Measurements from ENCODE around the gene GPR162.
"Not testable (repeated sequence)": the region's sequence is repeated elsewhere in the genome, so short reads cannot be mapped to it uniquely, and the experiment has no call there.

The GPR162 gene

DNA sequence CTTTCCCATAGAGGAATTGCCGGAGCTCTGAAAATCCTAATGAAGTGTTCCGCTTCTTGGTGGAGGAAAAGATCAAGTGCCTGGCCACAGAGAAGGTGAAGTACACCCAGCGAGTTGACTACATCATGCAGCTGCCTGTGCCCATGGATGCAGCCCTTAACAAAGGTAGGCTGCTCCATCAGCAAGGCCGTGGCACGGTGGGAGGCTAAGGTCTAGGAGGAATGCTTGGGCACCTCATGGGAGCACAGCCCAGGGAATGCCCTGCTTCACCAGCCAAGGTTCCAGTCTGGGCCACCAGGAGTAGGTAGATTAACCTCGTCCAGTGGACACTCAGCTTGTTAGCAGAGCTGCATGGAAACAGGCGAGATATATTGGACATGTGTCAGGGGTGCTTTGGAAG is 39.3 kb downstream of the GPR162 start:
- CTCF ChIA-PET: interaction anchor here (0.9 kb wide), 1 partner anchor 30 kb away, joined by 3 read pairs; no protein-coding TSS in a partner anchor
- TF ChIP-seq HDGF (IDR thresholded peaks at IDR 0.05; ENCODE audit: borderline replicate concordance): no peak
- TF ChIP-seq L3MBTL2 (conservative IDR thresholded peaks at IDR 0.05): no peak
- no peak for TF ChIP-seq NFRKB (IDR thresholded peaks at IDR 0.05)
- TF ChIP-seq ARNT (IDR thresholded peaks at IDR 0.05): no peak
- no peak for TF ChIP-seq TARDBP (IDR thresholded peaks at IDR 0.05)
- no peak for TF ChIP-seq CTBP1 (IDR thresholded peaks at IDR 0.05; ENCODE audit: borderline replicate concordance)
- no peak for TF ChIP-seq ZNF384 (IDR thresholded peaks at IDR 0.05)
- no peak for TF ChIP-seq FOXK2 (IDR thresholded peaks at IDR 0.05)
- TF ChIP-seq SP1 (IDR thresholded peaks at IDR 0.05): no peak
- TF ChIP-seq FOXM1 (IDR thresholded peaks at IDR 0.05; ENCODE audit: borderline replicate concordance): no peak
- no peak for TF ChIP-seq BHLHE40 (IDR thresholded peaks at IDR 0.05; ENCODE audit: borderline replicate concordance)
- TF ChIP-seq ELF4 (IDR thresholded peaks at IDR 0.05): no peak
- no peak for TF ChIP-seq LEF1 (IDR thresholded peaks at IDR 0.05; ENCODE audit: borderline replicate concordance)
- TF ChIP-seq, protein P1, sequence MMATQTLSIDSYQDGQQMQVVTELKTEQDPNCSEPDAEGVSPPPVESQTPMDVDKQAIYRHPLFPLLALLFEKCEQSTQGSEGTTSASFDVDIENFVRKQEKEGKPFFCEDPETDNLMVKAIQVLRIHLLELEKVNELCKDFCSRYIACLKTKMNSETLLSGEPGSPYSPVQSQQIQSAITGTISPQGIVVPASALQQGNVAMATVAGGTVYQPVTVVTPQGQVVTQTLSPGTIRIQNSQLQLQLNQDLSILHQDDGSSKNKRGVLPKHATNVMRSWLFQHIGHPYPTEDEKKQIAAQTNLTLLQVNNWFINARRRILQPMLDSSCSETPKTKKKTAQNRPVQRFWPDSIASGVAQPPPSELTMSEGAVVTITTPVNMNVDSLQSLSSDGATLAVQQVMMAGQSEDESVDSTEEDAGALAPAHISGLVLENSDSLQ (IDR thresholded peaks at IDR 0.05): no peak
- TF ChIP-seq SUZ12 (IDR thresholded peaks at IDR 0.05): no peak
- TF ChIP-seq FOXA1 (IDR thresholded peaks at IDR 0.05): no peak
- POLR2A ChIA-PET: interaction anchor here (0.9 to 2.0 kb wide), 3 partner anchors 8 to 9 kb away, joined by 3 to 11 read pairs (median 3); partner anchors contain the start of genes CDCA3 and USP5

GRCh38 chr12:6861391-6861790 is 39.8 kb downstream of the GPR162 start:
- POLR2A ChIA-PET: interaction anchor here (0.8 to 2.0 kb wide), 4 partner anchors 8 to 137 kb away, joined by 3 to 11 read pairs (median 3); partner anchors contain the start of genes CDCA3, COPS7A and USP5
- DNase-seq (ENCODE audit: extremely low spot score): no peak
- CTCF ChIA-PET: interaction anchor here (0.9 kb wide), 1 partner anchor 30 kb away, joined by 3 read pairs; no protein-coding TSS in a partner anchor
- TF ChIP-seq ZNF384 (IDR thresholded peaks at IDR 0.05) (no peak), FOXA1 (IDR thresholded peaks at IDR 0.05) (no peak), TARDBP (IDR thresholded peaks at IDR 0.05) (no peak), ARNT (IDR thresholded peaks at IDR 0.05) (no peak)
- TF ChIP-seq, protein P1 (IDR thresholded peaks at IDR 0.05): no peak

More for the DNA sequence above, 39.3 kb downstream of the GPR162 start:
- DNase-seq (ENCODE audit: extremely low spot score): no peak

GRCh38 chr12:6863033-6863432 is 41.4 kb downstream of the GPR162 start:
- TF ChIP-seq HDGF (IDR thresholded peaks at IDR 0.05; ENCODE audit: borderline replicate concordance) (no peak), CTBP1 (IDR thresholded peaks at IDR 0.05; ENCODE audit: borderline replicate concordance) (no peak), FOXA1 (IDR thresholded peaks at IDR 0.05) (no peak), LEF1 (IDR thresholded peaks at IDR 0.05; ENCODE audit: borderline replicate concordance) (no peak), FOXM1 (IDR thresholded peaks at IDR 0.05; ENCODE audit: borderline replicate concordance) (no peak), BHLHE40 (IDR thresholded peaks at IDR 0.05; ENCODE audit: borderline replicate concordance) (no peak), ELF4 (IDR thresholded peaks at IDR 0.05) (no peak), FOXK2 (IDR thresholded peaks at IDR 0.05) (no peak), NFRKB (IDR thresholded peaks at IDR 0.05) (no peak), ZNF384 (IDR thresholded peaks at IDR 0.05) (no peak), ARNT (IDR thresholded peaks at IDR 0.05) (no peak), SP1 (IDR thresholded peaks at IDR 0.05) (no peak), TARDBP (IDR thresholded peaks at IDR 0.05) (no peak)
- ChIA-PET CTCF (no interaction called here), POLR2A (interaction anchor here (1.2 to 12.4 kb wide), 3 partner anchors 10 to 30 kb away, joined by 3 to 214 read pairs (median 7); partner anchors contain the start of genes CDCA3, SPSB2 and USP5)
- no peak for DNase-seq (ENCODE audit: extremely low spot score)

GRCh38 chr12:6863586-6864321 is 42.1 kb downstream of the GPR162 start:
- TF ChIP-seq FOXK2 (IDR thresholded peaks at IDR 0.05) (no peak), ELF4 (IDR thresholded peaks at IDR 0.05) (no peak), FOXA1 (IDR thresholded peaks at IDR 0.05) (no peak), TARDBP (IDR thresholded peaks at IDR 0.05) (no peak), CTBP1 (IDR thresholded peaks at IDR 0.05; ENCODE audit: borderline replicate concordance) (no peak), SP1 (IDR thresholded peaks at IDR 0.05) (no peak), FOXM1 (IDR thresholded peaks at IDR 0.05; ENCODE audit: borderline replicate concordance) (no peak), ZNF384 (IDR thresholded peaks at IDR 0.05) (no peak)
- CTCF ChIA-PET: no interaction called here
- POLR2A ChIA-PET: interaction anchor here (1.1 to 12.4 kb wide), 4 partner anchors 9 to 80 kb away, joined by 3 to 214 read pairs (median 8); partner anchors contain the start of genes C12orf57, CDCA3, RNU7-1 and SPSB2
- no peak for DNase-seq (ENCODE audit: extremely low spot score)

- ChIA-PET CTCF (interaction anchor here (0.9 to 1.4 kb wide), 2 partner anchors 26 to 79 kb away, joined by 3 read pairs; no protein-coding TSS in a partner anchor), POLR2A (interaction anchor here (0.9 to 12.4 kb wide), 5 partner anchors 12 to 97 kb away, joined by 3 to 214 read pairs (median 4); partner anchors contain the start of genes C12orf57, CDCA3, RNU7-1 and USP5)
- not testable (repeated sequence) for DNase-seq (ENCODE audit: extremely low spot score)
Observed at GRCh38 chr12:6865307-6865706, 43.7 kb downstream of the GPR162 start.

DNA sequence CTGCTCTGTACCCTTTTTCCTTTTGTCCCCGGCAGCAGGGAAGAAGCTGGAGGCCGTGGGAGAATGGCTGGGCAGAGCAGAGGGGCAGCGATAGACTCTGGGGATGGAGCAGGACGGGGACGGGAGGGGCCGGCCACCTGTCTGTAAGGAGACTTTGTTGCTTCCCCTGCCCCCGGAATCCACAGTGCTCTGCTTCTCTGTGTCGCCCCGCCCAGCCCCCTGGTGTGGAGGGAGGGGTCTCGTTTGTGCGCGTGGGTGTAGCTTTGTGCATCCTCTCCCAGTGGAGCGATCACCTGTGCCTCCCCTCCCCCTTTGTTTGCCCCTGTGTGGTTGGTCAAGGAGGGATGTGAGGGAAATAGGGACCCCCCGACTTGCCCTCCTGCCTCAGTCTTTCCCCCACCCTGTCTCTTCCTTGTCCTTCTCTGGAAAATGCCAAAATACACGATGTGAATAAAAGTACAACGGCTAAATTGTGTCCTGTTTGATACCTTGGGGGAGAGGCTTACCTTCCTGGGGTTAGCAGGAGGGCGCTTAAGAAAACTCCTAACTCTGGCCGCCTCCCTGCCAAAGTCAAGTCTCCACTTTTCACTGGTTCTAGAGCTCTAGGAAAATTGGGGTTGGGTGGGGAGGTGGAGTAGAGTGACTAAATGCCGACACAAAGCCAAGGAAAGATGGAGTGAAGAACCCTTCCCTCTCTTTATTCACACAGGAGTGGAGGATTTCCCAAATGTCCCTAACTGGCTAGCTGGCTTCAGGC is 44.7 kb downstream of the GPR162 start:
- POLR2A ChIA-PET: interaction anchor here (0.9 to 12.4 kb wide), 15 partner anchors 13 to 177 kb away, joined by 3 to 214 read pairs (median 5); partner anchors contain the start of genes C12orf57, CDCA3, COPS7A and MLF2
- TF ChIP-seq HDGF (IDR thresholded peaks at IDR 0.05; ENCODE audit: borderline replicate concordance): no peak
- no peak for TF ChIP-seq FOXA1 (IDR thresholded peaks at IDR 0.05)
- no peak for TF ChIP-seq ARNT (IDR thresholded peaks at IDR 0.05)
- no peak for TF ChIP-seq ELF4 (IDR thresholded peaks at IDR 0.05)
- no peak for TF ChIP-seq FOXM1 (IDR thresholded peaks at IDR 0.05; ENCODE audit: borderline replicate concordance)
- TF ChIP-seq LEF1 (IDR thresholded peaks at IDR 0.05; ENCODE audit: borderline replicate concordance): no peak
- no peak for TF ChIP-seq NFRKB (IDR thresholded peaks at IDR 0.05)
- no peak for TF ChIP-seq ZNF384 (IDR thresholded peaks at IDR 0.05)
- TF ChIP-seq, protein P1 (IDR thresholded peaks at IDR 0.05): no peak
- TF ChIP-seq L3MBTL2 (conservative IDR thresholded peaks at IDR 0.05): no peak
- CTCF ChIA-PET: interaction anchor here (1.4 kb wide), 1 partner anchor 25 kb away, joined by 3 read pairs; no protein-coding TSS in a partner anchor
- DNase-seq (ENCODE audit: extremely low spot score): no peak
